ENCODE data around the gene LARGE1. TPM values are rescaled to one million over a fixed set of nuclear protein-coding genes. Genes with fewer than 3 reads are reported as not detected.

Gene LARGE1
- total RNA-seq, 1 donor, result 13.4 TPM

GRCh38 chr22:33576205-33576604 is 344.1 kb downstream of the LARGE1 start:
- H3K4me3 ChIP-seq (ENCODE audit: low read depth, low read length), result no peak overlapping the region
- DNase-seq (ENCODE audit: low read depth), result no peak
- TF ChIP-seq CTCF (IDR thresholded peaks at IDR 0.05; ENCODE audit: insufficient read depth, low read depth, low read length), result no peak

- no peak overlapping the region for H3K4me3 ChIP-seq (ENCODE audit: low read depth, low read length)
- DNase-seq (ENCODE audit: low read depth), result no peak
- TF ChIP-seq CTCF (IDR thresholded peaks at IDR 0.05; ENCODE audit: insufficient read depth, low read depth, low read length), result no peak
Measured at GRCh38 chr22:33575771-33576170, 344.5 kb downstream of the LARGE1 start.

GRCh38 chr22:33575041-33575440 is 345.2 kb downstream of the LARGE1 start:
- DNase-seq (ENCODE audit: low read depth), result no peak
- no peak overlapping the region for H3K4me3 ChIP-seq (ENCODE audit: low read depth, low read length)
- TF ChIP-seq CTCF (IDR thresholded peaks at IDR 0.05; ENCODE audit: insufficient read depth, low read depth, low read length), result no peak

- no peak for TF ChIP-seq CTCF (IDR thresholded peaks at IDR 0.05; ENCODE audit: insufficient read depth, low read depth, low read length)
- DNase-seq (ENCODE audit: low read depth), result no peak
- H3K4me3 ChIP-seq (ENCODE audit: low read depth, low read length), result no peak overlapping the region
Measured at GRCh38 chr22:33573479-33573878, 346.8 kb downstream of the LARGE1 start.

GRCh38 chr22:33572086-33572485 is 348.2 kb downstream of the LARGE1 start:
- DNase-seq (ENCODE audit: low read depth), result no peak
- no peak overlapping the region for H3K4me3 ChIP-seq (ENCODE audit: low read depth, low read length)
- TF ChIP-seq CTCF (IDR thresholded peaks at IDR 0.05; ENCODE audit: insufficient read depth, low read depth, low read length), result no peak

GRCh38 chr22:33570110-33570509 is 350.2 kb downstream of the LARGE1 start:
- no peak for TF ChIP-seq CTCF (IDR thresholded peaks at IDR 0.05; ENCODE audit: insufficient read depth, low read depth, low read length)
- H3K4me3 ChIP-seq (ENCODE audit: low read depth, low read length), result no peak overlapping the region
- DNase-seq (ENCODE audit: low read depth), result no peak

GRCh38 chr22:33569559-33569958 is 350.7 kb downstream of the LARGE1 start:
- no peak for TF ChIP-seq CTCF (IDR thresholded peaks at IDR 0.05; ENCODE audit: insufficient read depth, low read depth, low read length)
- DNase-seq (ENCODE audit: low read depth), result no peak
- no peak overlapping the region for H3K4me3 ChIP-seq (ENCODE audit: low read depth, low read length)
